GM12892 (cell line): Measurements from ENCODE around the gene DDIT4.

ENCODE experiments used
- POLR2A ChIP-seq: IDR thresholded peaks from 2 replicates; pipeline ENCODE4 v1.6.1; 2011; ENCODE audit warnings: low read depth, low read length, control low read depth
- POLR2AphosphoS5 ChIP-seq: IDR thresholded peaks from 2 replicates; pipeline ENCODE4 v1.6.1; 2011; ENCODE audit warnings: low read depth, low read length, control low read depth
- TAF1 ChIP-seq: IDR thresholded peaks from 2 replicates; pipeline ENCODE4 v1.6.1; 2011; ENCODE audit warnings: low read depth, mild to moderate bottlenecking, control low read depth, low read length, borderline replicate concordance

GRCh38 chr10:72277340-72277995 lies 3.7 kb downstream of the DDIT4 start:
- TF ChIP-seq TAF1 = no peak
- no peak for TF ChIP-seq POLR2AphosphoS5
- TF ChIP-seq POLR2A = no peak
